Keratinocyte (primary cell): ENCODE measurements around the gene SCTR. TPM values are rescaled to one million over a fixed set of nuclear protein-coding genes. Genes with fewer than 3 reads are reported as not detected.

Experiments
- DNase-seq: peaks from one replicate; pipeline ENCODE4 v3.0.0-alpha.2; 2011; ENCODE audit warnings: low read depth, missing footprints, low spot score
- FAIRE-seq: peaks from 2 replicates; lab custom pipeline; 2011; peaks lifted over from hg19 to GRCh38; lab: Jason Lieb, UNC
- H2AFZ ChIP-seq: 2 replicates; pipeline ENCODE4 v1.6.0; 2012; ENCODE audit warnings: low read length, control low read depth, inconsistent platforms; ENCODE audit not compliant: control insufficient read depth
- H3K27ac ChIP-seq: 2 replicates; pipeline ENCODE4 v1.5.1; 2011; ENCODE audit warnings: low read length; ENCODE audit not compliant: control insufficient read depth, insufficient read depth
- H3K27me3 ChIP-seq: 3 replicates; pipeline ENCODE4 v1.6.0; 2011; ENCODE audit warnings: low read length; ENCODE audit not compliant: control insufficient read depth, insufficient read depth; ENCODE audit errors: extremely low read depth
- H3K36me3 ChIP-seq, 2 experiments: 2 replicates in 1 of 2; 3 replicates in 1 of 2; pipeline ENCODE4 v1.5.1; 2011; ENCODE audit warnings: low read length in 2 of 2, mild to moderate bottlenecking in 1 of 2; ENCODE audit not compliant: control insufficient read depth in 2 of 2, insufficient read depth in 2 of 2; ENCODE audit errors: extremely low read depth in 1 of 2
- H3K4me1 ChIP-seq: 3 replicates; pipeline ENCODE4 v1.5.1; 2011; ENCODE audit warnings: low read length; ENCODE audit not compliant: control insufficient read depth, insufficient read depth; ENCODE audit errors: extremely low read depth
- H3K4me2 ChIP-seq: 3 replicates; pipeline ENCODE4 v1.6.0; 2011; ENCODE audit warnings: low read depth, low read length; ENCODE audit not compliant: control insufficient read depth, insufficient read depth; ENCODE audit errors: extremely low read depth
- H3K4me3 ChIP-seq, 3 experiments: fragments of 200-600 bp in 1 of 3; sonication (generic) in 1 of 3; 2 replicates in 2 of 3; 3 replicates in 1 of 3; pipeline ENCODE4 v1.5.1; 2011 to 2016; ENCODE audit warnings: low read length in 3 of 3, mild to moderate bottlenecking in 3 of 3, control low read depth in 2 of 3, inconsistent platforms in 1 of 3, low read depth in 1 of 3, mixed read lengths in 1 of 3, mixed run types in 1 of 3, moderate library complexity in 1 of 3; ENCODE audit not compliant: control insufficient read depth in 2 of 3, insufficient read depth in 2 of 3; ENCODE audit errors: extremely low read depth in 1 of 3
- H3K79me2 ChIP-seq: 2 replicates; pipeline ENCODE4 v1.6.0; 2012; ENCODE audit warnings: low read length; ENCODE audit not compliant: control insufficient read depth, insufficient read depth
- H3K9ac ChIP-seq: 3 replicates; pipeline ENCODE4 v1.6.0; 2011; ENCODE audit warnings: low read length; ENCODE audit not compliant: control insufficient read depth, insufficient read depth; ENCODE audit errors: extremely low read depth
- H3K9me1 ChIP-seq: 3 replicates; pipeline ENCODE4 v1.6.0; 2011; ENCODE audit warnings: low read length; ENCODE audit not compliant: control insufficient read depth, insufficient read depth; ENCODE audit errors: extremely low read depth
- H3K9me3 ChIP-seq: 2 replicates; pipeline ENCODE4 v1.5.1; 2012; ENCODE audit warnings: low read depth, low read length; ENCODE audit not compliant: control insufficient read depth
- H4K20me1 ChIP-seq: 3 replicates; pipeline ENCODE4 v1.6.0; 2011; ENCODE audit warnings: low read length; ENCODE audit not compliant: control insufficient read depth, insufficient read depth; ENCODE audit errors: extremely low read depth
- EZH2 ChIP-seq: IDR thresholded peaks from one replicate; pipeline ENCODE4 v1.6.1; 2012; ENCODE audit warnings: inconsistent platforms, mild to moderate bottlenecking, low read length, moderate library complexity
- dilution Hi-C: fragments of 300-500 bp; cut with MboI; formaldehyde crosslinking; loops from one replicate; pipeline ENCODE4 v1.7.0; 2020; ENCODE audit warnings: low sequenced_read_pairs; ENCODE audit not compliant: extremely low pct_ligation_motif_present
- polyA plus RNA-seq, 5 experiments: library from polyadenylated mRNA; depleted of rRNA in 3 of 5; stranded (reverse) in 3 of 5; stranded (forward) in 1 of 5; unstranded in 1 of 5; fragments of >200 nt; gene quantifications; 1 replicate in 1 of 5; 2 replicates in 3 of 5; 3 replicates in 1 of 5; pipeline versions ENCODE4 v1.2.1 to v1.2.3, GENCODE V29; 2011 to 2012; ENCODE audit warnings: missing spikeins in 2 of 5, low read depth in 1 of 5, low replicate concordance in 1 of 5
- TF ChIP-seq, protein P1 (sequence below), 3 experiments: IDR thresholded peaks in 1 of 3; conservative IDR thresholded peaks in 1 of 3; optimal IDR thresholded peaks in 1 of 3; 2 replicates in 2 of 3; 3 replicates in 1 of 3; pipeline versions ENCODE3 to v1.5.1; 2011; ENCODE audit warnings: low read length in 3 of 3, mild to moderate bottlenecking in 3 of 3, moderate library complexity in 2 of 3, control low read depth in 1 of 3, inconsistent platforms in 1 of 3; ENCODE audit not compliant: insufficient read depth in 2 of 3; ENCODE audit errors: extremely low read depth in 1 of 3

The SCTR gene
- polyA plus RNA-seq, 1 donor (not counting 4 experiments of a cell fraction or from before 2014, with no cell fraction given) = not detected

DNA sequence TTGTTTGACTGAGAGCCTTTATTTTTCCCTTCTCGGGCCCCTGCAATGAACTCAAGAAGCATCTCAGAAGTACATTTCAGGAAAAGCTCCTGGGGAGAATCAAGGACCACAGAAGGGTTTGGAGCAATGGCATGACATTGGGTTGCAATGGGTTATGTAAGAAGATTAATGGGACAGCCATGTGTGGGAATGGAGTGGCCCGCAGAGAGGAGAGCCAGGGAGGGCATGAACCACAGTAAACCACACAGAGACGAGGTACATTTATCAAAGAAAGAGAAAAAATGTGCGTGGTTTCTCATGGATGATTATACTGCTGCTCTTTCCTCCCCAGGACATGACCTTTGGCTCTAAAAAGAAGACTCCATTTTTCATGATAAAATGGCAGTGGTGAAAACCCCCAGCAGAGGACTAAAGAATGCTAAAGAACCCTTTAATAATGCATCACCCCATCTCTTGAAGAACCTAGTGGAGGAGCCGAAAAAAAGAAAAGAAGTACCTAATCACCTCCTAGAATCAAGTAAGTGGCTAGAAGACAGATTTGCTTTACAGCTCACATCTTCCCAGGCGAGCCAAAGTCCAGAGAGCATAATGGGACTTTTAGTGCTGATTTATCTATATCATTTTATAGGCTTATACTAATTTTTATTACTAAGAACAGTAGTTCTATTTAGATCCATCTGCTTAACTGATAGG, 21.6 kb upstream of the SCTR start:
- Histone ChIP-seq H3K4me3 (no peak overlapping the region), H3K79me2 (no peaks in the 10 kb centered on the region), H3K9me3 (no peaks in the 10 kb centered on the region), H3K36me3 (no peaks in the 10 kb centered on the region), H4K20me1 (no peaks in the 10 kb centered on the region), H3K27ac (no peak overlapping the region), H3K9ac (no peak overlapping the region), H3K9me1 (no peaks in the 10 kb centered on the region), H3K27me3 (peaks cover 37% of the 10 kb centered on the region), H3K4me1 (peaks cover 4% of the 10 kb centered on the region), H2AFZ (no peak overlapping the region), H3K4me2 (no peak overlapping the region)
- no peak for FAIRE-seq
- no peak for TF ChIP-seq EZH2
- TF ChIP-seq, protein P1, sequence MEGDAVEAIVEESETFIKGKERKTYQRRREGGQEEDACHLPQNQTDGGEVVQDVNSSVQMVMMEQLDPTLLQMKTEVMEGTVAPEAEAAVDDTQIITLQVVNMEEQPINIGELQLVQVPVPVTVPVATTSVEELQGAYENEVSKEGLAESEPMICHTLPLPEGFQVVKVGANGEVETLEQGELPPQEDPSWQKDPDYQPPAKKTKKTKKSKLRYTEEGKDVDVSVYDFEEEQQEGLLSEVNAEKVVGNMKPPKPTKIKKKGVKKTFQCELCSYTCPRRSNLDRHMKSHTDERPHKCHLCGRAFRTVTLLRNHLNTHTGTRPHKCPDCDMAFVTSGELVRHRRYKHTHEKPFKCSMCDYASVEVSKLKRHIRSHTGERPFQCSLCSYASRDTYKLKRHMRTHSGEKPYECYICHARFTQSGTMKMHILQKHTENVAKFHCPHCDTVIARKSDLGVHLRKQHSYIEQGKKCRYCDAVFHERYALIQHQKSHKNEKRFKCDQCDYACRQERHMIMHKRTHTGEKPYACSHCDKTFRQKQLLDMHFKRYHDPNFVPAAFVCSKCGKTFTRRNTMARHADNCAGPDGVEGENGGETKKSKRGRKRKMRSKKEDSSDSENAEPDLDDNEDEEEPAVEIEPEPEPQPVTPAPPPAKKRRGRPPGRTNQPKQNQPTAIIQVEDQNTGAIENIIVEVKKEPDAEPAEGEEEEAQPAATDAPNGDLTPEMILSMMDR (optimal IDR thresholded peaks at IDR 0.05 in 1 of 3, IDR thresholded peaks at IDR 0.05 in 1 of 3, conservative IDR thresholded peaks at IDR 0.05 in 1 of 3; ENCODE audit: extremely low read depth in 1 of 3, insufficient read depth in 2 of 3, low read length in 3 of 3) = no peak
- no peak for DNase-seq
- dilution Hi-C loops = no loop called here

DNA sequence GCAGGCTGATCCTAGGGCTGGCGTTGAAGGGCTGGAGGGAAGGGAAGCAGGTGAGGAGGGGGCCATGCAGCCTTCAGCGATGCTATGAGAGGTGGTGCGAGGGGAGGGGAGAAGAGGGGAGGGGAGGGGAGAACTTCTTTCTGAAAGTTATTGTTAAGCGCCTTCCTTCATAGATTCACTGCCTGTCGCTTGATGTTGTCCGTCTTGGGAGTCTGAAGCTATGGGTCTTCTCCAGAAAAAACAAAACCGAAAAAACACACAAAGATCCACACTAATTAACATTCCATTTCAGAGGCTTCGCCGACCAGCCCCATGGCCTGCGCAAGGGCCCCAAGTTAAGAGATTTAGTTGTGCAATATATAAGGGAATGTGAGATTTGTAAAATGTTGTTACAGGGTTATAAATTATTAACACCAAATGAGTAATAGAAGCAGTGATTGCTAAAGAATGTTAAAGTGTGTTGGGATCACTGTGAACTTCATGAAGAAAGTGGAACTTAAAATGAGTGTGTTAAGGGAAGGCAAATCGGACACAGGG, 20.7 kb upstream of the SCTR start:
- H3K9me3 ChIP-seq = no peaks in the 10 kb centered on the region
- no peak overlapping the region for H3K27ac ChIP-seq
- dilution Hi-C loops = no loop called here
- H3K4me2 ChIP-seq = no peak overlapping the region
- H3K27me3 ChIP-seq = peaks cover 43% of the 10 kb centered on the region
- DNase-seq (no peak), FAIRE-seq (no peak)
- no peaks in the 10 kb centered on the region for H4K20me1 ChIP-seq
- no peaks in the 10 kb centered on the region for H3K36me3 ChIP-seq
- H3K9ac ChIP-seq = no peak overlapping the region
- no peak overlapping the region for H3K4me3 ChIP-seq
- no peaks in the 10 kb centered on the region for H3K79me2 ChIP-seq
- no peak for TF ChIP-seq EZH2
- TF ChIP-seq, protein P1 (optimal IDR thresholded peaks at IDR 0.05 in 1 of 3, IDR thresholded peaks at IDR 0.05 in 1 of 3, conservative IDR thresholded peaks at IDR 0.05 in 1 of 3; ENCODE audit: extremely low read depth in 1 of 3, insufficient read depth in 2 of 3, low read length in 3 of 3) = no peak
- H3K4me1 ChIP-seq = peaks cover 4% of the 10 kb centered on the region
- H3K9me1 ChIP-seq = no peaks in the 10 kb centered on the region
- no peak overlapping the region for H2AFZ ChIP-seq
